ENCODE measurements around the gene MYL11.

Gene MYL11

DNA sequence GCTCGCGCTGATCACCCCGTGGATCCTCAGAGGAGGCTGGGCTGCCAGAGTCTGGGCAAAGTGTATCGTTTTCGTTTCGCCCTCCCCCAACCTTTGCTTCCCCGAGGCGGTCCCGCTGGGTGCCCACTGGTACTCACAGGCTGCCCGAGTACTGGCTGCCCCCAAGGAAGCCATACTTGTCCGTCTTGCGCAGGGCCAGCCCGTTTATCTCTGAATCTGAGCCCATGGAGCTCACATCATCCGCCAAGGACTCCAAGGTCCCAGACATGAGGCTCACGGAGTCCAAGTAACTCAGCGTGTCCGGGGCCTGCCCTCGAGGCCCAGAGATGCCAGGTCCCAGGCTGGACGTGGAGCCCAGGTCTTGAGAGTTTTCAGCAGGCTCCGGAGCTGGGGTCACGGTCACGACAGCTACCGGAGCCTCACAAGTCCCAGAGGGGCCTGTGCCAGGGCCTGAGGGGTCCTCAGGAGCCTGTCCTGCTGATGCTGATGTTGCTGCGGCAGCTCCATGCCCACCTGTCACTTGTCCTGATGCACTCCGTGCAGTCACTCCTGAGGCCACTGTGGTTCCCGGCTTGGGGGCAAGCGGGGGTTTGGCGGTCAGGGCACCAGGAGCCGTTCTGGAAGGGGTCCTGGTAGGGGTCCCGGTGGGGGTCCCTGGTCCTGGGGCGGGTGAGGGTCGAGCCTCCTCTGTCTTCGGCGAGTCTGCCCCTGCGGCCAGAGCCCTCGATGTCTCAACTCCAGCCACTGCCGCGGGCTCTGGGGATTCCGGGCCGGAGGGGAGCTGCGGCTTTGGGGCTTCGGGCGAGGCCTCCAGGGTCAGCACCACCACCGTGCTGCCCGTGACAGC lies 5.3 kb upstream of the MYL11 start:
- intact Hi-C loops (cut with DNase I) = loop anchor here (5.0 kb wide), 1 partner anchor 38 kb away; the partner anchor contains the start of gene ZNF771
- peak in 1 of 10 donors; percentile 90 for DNase-seq

DNA sequence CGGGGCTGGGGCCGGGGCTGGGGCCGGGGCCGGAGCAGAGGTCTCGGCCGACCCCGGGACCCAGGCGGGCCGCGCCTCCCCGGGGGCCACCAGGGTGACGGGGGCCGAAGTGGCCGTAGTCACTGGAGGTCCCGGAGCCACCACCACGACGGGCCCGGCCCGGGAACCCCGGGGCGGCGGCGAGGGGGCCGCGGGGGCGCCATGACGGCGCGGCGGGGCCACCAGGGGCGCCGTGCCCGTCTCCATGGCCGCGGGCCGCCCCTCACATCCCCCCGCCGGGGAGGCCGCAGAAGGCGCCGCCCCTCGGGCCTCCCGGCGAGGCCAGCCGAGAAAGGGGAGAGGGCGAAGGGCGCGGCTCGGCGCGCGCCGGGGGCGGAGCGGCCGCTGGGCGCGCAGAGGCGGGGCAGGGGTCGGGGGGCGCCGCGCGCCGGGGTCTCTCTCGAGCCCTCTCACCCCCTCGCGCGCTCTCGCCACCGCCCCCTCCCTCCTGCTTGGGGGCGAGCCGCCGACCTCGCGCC lies 4.6 kb upstream of the MYL11 start:
- intact Hi-C loops (cut with DNase I) = loop anchor here (5.0 kb wide), 1 partner anchor 37 kb away; the partner anchor contains the start of gene ZNF771
- DNase-seq = peak in 1 of 10 donors; percentile 81

DNA sequence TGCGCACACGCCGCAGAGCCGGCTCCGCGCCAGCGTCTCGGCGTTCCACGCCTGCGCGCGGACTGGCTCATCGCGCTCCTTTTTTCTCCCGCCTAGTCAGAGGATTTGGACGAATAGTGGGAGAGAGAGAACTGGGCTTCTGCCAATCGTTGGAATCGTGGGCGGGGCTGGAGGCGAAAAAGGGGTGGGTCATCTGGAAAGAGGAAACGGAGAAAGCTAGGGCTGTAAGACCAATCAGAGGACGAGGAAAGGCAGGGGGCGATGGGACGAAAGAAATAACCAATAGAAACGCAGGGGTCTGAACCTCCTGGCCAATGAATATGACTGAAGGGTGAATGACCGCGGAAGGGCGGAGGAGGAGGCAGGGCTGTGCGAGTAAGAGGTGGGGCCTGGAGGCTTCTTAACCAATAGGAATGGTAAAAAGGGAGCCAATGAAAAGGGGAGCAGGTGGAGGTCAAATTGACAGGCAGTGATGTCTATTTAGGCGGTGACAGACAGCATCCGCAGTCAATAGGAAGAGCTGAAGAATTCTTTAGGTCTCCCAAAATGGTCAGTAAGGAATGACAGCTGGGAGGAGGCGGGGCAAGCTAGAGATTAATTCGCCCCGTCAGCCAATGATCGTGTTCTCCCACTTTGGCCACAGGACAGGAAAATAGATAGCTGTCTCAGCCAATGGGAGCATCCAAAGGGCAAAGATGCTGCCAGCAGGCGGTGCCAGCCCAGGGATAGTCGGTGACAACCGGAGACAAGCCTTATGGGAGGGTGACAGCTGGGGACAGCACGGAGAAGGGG lies 4.0 kb upstream of the MYL11 start, which contains the start of gene TBC1D10B:
TSS of gene TBC1D10B (minus strand) at position 39 of the 792 bp plus-strand sequence. CDS start 311 bp downstream, outside the sequence.
- intact Hi-C loops (cut with DNase I) = no loop called here
- DNase-seq = peak; percentile 98 to 100 (median 99)

GRCh38 chr16:30371248-30371816 lies 3.3 kb upstream of the MYL11 start:
- intact Hi-C loops (cut with DNase I) = no loop called here

DNA sequence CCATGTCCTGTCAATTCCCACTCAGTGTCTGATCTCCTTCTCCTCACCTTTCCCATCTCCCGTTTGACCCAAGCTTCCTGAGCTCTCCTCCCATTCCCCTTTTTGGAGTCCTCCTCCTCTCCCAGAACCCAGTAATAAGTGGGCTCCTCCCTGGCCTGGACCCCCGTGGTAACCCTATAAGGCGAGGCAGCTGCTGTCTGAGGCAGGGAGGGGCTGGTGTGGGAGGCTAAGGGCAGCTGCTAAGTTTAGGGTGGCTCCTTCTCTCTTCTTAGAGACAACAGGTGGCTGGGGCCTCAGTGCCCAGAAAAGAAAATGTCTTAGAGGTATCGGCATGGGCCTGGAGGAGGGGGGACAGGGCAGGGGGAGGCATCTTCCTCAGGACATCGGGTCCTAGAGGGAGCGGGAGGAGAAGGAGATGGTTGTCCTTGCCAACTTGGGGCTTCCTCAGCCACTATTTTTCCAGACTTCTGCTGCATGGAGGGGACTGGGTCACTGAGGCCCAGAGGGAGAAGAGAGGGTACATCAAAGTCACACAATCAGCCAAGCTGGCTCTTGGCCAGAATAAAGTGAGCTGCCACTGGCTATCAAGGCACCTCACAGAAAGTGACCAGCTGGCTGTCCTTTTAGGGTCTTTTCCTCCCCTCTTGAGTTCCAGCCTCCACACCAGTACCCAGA lies 2.4 kb upstream of the MYL11 start:
- DNase-seq = peak in 2 of 10 donors; percentile 47 to 72
- intact Hi-C loops (cut with DNase I) = no loop called here

More at GRCh38 chr16:30371248-30371816, 3.3 kb upstream of the MYL11 start:
- DNase-seq = peak in 1 of 10 donors; percentile 49

DNA sequence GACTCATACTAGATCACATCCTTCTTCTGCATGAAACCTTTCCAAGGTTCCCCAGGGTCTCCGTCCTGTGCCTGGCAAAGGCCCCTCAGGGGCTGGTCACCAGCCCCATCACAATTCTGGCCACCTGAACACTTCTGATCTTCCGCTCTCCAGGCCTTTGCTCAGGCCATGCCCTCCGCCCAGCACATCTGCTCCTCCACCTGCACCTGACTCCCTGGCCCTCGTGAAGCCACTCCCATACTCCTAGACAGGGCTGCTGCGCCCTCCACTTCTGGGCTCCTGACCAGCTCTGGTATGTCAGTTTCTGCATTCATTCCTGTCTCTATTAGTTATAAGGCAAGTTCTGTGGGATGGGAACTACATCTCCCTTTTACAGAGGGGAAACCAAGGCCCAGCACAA lies 1.9 kb upstream of the MYL11 start:
- intact Hi-C loops (cut with DNase I) = no loop called here
- peak in 2 of 10 donors; percentile 50 to 54 for DNase-seq

GRCh38 chr16:30375864-30376263 lies 1.3 kb downstream of the MYL11 start:
- no peak for DNase-seq
- intact Hi-C loops (cut with DNase I) = no loop called here

GRCh38 chr16:30376461-30376902 lies 1.9 kb downstream of the MYL11 start:
- DNase-seq = peak in 1 of 10 donors; percentile 58
- intact Hi-C loops (cut with DNase I) = no loop called here

- intact Hi-C loops (cut with DNase I) = no loop called here
- DNase-seq = no peak
Measured at GRCh38 chr16:30377050-30377811, 2.6 kb downstream of the MYL11 start.

DNA sequence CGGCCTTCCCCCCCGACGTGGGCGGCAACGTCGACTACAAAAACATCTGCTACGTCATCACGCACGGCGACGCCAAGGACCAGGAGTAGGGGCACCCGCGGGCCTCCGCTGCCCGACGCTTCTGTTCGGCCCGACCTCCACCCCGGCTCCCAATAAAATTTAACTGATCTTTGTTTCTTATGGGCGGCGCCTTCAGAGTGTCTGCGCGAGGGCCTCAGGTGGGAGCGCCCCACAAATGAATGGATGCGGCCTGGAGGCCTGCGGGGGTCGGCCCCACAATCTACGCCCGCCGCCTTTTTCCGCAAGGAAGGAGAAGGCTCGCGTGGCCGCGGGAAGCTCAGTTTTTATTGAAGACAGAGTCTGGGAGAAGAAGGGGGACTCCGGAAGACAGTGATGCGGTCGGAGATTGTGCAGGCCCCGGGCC lies 3.2 kb downstream of the MYL11 start:
- DNase-seq = peak; percentile 87 to 99 (median 94)
- intact Hi-C loops (cut with DNase I) = loop anchor here (2.0 kb wide), 1 partner anchor 17 kb away; the partner anchor contains the start of gene ZNF48

GRCh38 chr16:30378236-30379157 lies 3.9 kb downstream of the MYL11 start:
- intact Hi-C loops (cut with DNase I) = loop anchor here (2.0 kb wide), 1 partner anchor 16 kb away; the partner anchor contains the start of gene ZNF48
- peak; percentile 99 to 100 (median 100) for DNase-seq

DNA sequence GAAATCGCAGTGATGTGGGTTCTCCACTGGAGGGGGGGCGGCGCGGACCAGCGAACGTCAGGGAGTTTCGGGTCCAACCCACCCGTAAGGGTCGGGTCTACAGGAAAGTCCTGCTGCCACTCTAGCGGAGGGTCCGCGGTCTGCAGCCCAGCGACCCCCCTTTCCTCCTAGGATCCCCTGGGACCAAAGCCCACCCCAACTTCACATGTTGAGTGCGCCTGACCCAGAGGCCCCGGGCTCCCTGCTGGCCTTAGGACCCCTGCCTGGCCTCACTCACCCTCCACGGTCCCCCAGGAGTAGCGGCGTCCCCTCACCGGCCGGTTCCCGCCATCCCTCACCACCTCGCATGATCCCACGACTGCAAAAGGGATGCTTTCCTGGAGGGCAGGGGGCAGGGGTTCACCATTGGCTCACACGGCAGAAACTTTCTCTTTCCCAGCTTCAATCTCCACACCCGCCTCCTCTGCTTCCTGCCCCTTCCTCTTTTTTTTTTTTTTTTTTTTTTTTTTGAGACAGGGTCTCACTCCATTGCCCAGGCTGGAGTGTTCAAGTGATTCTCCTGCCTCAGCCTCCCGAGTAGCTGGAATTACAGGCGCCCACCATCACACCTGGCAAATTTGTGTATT lies 4.7 kb downstream of the MYL11 start:
- no peak for DNase-seq
- intact Hi-C loops (cut with DNase I) = loop anchor here (2.0 kb wide), 1 partner anchor 16 kb away; the partner anchor contains the start of gene ZNF48

DNA sequence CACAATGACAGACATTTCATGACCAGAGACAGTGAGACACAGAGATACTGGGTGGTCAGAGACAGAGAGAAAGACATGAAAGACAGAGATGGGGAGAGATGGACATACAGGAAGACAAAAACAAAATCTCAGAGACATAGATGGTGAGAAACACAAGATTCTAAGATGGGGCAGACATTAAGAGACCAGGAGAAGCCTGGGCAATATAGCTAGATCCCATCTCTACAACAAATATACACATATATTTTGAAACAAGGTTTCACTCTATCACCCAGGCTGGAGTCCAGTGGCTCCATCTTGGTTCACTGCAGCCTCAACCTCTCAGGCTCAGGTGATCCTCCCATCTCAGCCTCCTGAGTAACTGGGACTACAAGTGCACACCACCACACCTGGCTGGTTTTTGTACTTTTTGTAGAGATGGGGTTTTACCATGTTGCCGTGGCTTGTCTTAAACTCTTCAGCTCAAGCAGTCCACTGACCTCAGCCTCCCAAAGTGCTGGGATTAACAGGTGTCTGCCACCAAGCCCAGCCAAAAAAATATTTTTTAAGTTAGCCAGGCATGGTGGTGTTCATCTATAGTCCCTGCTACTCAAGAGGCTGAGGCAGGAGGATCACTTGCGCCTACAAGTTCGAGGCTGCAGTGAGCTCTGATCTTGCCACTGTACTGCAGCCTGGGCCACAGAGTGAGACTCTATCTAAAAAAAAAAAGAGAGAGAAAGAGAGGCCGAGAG lies 5.6 kb downstream of the MYL11 start:
- peak in 1 of 10 donors; percentile 4 for DNase-seq
- intact Hi-C loops (cut with DNase I) = no loop called here

DNA sequence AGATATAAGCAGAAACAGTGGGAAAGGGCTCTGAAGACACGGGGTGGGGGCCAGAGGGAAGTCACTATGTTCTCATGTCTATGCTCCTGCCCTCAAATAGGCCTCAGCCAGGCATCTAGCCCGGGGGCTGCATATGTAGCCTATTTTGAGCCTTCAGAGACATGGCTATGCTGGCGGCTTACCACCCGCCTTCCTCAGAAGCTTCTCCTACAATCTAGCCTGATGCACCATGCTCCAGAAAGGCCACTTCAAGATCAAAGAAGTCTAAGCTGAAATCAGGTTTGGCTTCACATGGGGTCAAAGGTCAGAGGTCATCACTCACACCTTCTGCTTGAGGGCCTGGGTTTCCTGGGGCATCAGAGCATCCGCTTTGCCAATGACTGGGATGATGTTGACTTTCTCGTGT lies 6.2 kb downstream of the MYL11 start:
- peak in 1 of 10 donors; percentile 18 for DNase-seq

DNA sequence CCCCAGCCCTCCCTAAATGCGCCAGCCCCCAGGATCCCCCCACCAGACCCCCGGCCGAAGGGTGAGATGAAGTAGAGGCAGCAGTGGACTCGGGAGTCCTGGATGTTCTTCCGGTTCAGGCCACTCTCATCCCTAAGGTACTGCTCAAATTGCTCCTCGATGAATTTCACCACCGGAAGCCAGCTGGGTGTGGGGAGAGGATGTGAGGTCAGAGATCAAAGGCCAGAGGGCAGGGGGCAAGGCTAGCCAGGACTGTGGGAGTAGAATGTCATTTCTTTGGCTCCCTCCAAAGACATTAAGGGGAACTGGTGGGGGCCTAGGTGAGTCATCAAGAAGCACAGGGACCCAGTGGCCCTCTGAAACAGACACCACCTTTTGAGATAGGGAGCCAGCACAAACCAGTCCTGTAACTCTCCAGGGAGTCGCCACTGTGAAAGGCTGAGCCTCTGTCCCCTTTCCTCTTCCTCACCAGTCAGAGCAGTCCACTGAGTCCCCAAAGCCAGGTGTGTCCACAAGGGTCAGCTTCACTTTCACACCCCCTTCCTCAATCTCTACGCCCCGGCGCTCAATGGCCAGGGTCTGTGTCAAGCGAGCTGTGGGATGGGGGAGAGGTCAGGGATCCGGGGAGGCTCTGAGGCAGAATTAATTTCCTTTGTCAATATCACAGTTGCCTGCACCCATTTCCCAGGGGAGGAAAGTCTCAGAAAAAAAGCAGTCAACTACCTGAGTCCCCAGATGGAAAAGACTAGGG lies 6.9 kb downstream of the MYL11 start:
- intact Hi-C loops (cut with DNase I) = no loop called here
- peak in 1 of 10 donors; percentile 25 for DNase-seq

More for the DNA sequence above, 6.2 kb downstream of the MYL11 start:
- intact Hi-C loops (cut with DNase I) = no loop called here
